Measurements from ENCODE around the gene PITPNC1.

PITPNC1 gene

GRCh38 chr17:67542219-67543114, 165.4 kb downstream of the PITPNC1 start:
- TF ChIP-seq CTCF (IDR thresholded peaks at IDR 0.05; ENCODE audit: low read depth, low read length, missing control alignments): no peak
- no peak for DNase-seq (ENCODE audit: extremely low read depth, low read depth)
- no peak overlapping the region for H3K4me3 ChIP-seq (replicated peaks; ENCODE audit: low read depth, low read length)

GRCh38 chr17:67544364-67544955, 167.4 kb downstream of the PITPNC1 start:
- no peak for TF ChIP-seq CTCF (IDR thresholded peaks at IDR 0.05; ENCODE audit: low read depth, low read length, missing control alignments)
- DNase-seq (ENCODE audit: extremely low read depth, low read depth): no peak
- no peak overlapping the region for H3K4me3 ChIP-seq (replicated peaks; ENCODE audit: low read depth, low read length)

- no peak for TF ChIP-seq CTCF (IDR thresholded peaks at IDR 0.05; ENCODE audit: low read depth, low read length, missing control alignments)
- no peak overlapping the region for H3K4me3 ChIP-seq (replicated peaks; ENCODE audit: low read depth, low read length)
- no peak for DNase-seq (ENCODE audit: extremely low read depth, low read depth)
These were observed 169.8 kb downstream of the PITPNC1 start for GRCh38 chr17:67546578-67547527.

GRCh38 chr17:67548693-67549092, 171.6 kb downstream of the PITPNC1 start:
- no peak overlapping the region for H3K4me3 ChIP-seq (replicated peaks; ENCODE audit: low read depth, low read length)
- no peak for DNase-seq (ENCODE audit: extremely low read depth, low read depth)
- TF ChIP-seq CTCF (IDR thresholded peaks at IDR 0.05; ENCODE audit: low read depth, low read length, missing control alignments): no peak

GRCh38 chr17:67549820-67550219, 172.7 kb downstream of the PITPNC1 start:
- no peak overlapping the region for H3K4me3 ChIP-seq (replicated peaks; ENCODE audit: low read depth, low read length)
- TF ChIP-seq CTCF (IDR thresholded peaks at IDR 0.05; ENCODE audit: low read depth, low read length, missing control alignments): no peak
- DNase-seq (ENCODE audit: extremely low read depth, low read depth): no peak

DNA sequence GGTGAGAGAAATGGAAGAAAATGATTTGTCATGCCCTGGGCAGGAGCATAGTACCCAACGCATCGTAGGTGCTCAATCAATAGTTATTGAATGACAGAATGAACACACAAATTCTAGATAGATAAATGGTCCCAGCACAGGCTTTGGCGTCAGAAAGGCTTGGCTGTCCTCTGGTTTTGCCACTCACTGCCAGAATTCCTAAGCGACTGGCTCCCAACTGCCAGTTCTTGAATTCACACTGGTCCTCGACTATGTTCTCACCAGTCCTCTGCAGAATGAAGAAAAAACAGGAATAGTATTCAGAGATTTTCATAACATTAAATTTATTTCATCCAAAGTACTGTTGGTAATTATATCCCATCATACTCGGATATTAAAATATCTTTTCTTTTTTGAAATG, 177.6 kb downstream of the PITPNC1 start:
- no peak for DNase-seq (ENCODE audit: extremely low read depth, low read depth)
- no peak overlapping the region for H3K4me3 ChIP-seq (replicated peaks; ENCODE audit: low read depth, low read length)
- no peak for TF ChIP-seq CTCF (IDR thresholded peaks at IDR 0.05; ENCODE audit: low read depth, low read length, missing control alignments)
